ENCODE measurements around the gene UFL1. TPM values are rescaled to one million over a fixed set of nuclear protein-coding genes. Genes with fewer than 3 reads are reported as not detected.

Gene UFL1
- total and polyA plus RNA-seq, 4 donors = 13.1 to 25.9 (median 17.8) TPM

DNA sequence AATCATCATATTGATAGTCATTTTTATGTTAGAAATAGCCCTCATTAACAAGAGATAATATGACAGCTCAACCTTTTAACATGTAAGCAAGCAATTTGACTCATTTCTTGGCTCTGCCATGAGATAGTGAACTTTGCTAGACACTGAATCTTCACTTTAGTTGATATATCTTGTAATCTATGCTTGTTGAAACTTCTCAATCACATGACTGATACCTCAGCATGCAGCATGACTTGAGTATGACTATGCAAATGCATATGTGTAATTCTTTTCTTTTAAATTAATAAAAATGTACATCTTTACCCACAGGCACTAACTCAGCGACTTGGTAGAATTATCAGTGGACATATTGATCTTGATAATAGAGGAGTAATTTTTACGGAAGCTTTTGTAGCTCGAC is 6.6 kb downstream of the UFL1 start:
- no peak overlapping the region for H3K4me3 ChIP-seq (ENCODE audit: low read depth in 1 of 3, low read length in 3 of 3)
- DNase-seq (ENCODE audit: low spot score) = no peak
- no peak overlapping the region for H3K9ac ChIP-seq (ENCODE audit: low read depth in 1 of 2, low read length in 2 of 2)
- 96% methylated on average over 3 of the region's 3 CpGs for WGBS
- TF ChIP-seq HNF4A (conservative IDR thresholded peaks at IDR 0.05) (no peak), RXRA (IDR thresholded peaks at IDR 0.05) (no peak), RAD21 (IDR thresholded peaks at IDR 0.05) (no peak), FOXA1 (IDR thresholded peaks at IDR 0.05) (no peak), NR2F2 (IDR thresholded peaks at IDR 0.05) (no peak), GABPA (IDR thresholded peaks at IDR 0.05 in 1 of 2, conservative IDR thresholded peaks at IDR 0.05 in 1 of 2) (no peak), TAF1 (conservative IDR thresholded peaks at IDR 0.05) (no peak), FOXA2 (IDR thresholded peaks at IDR 0.05) (no peak), HNF4G (IDR thresholded peaks at IDR 0.05) (no peak), EGR1 (IDR thresholded peaks at IDR 0.05; ENCODE audit: low read depth in 2 of 2) (no peak), JUND (IDR thresholded peaks at IDR 0.05) (no peak), YY1 (IDR thresholded peaks at IDR 0.05) (no peak), SP1 (IDR thresholded peaks at IDR 0.05) (no peak)
- TF ChIP-seq, protein P1, sequence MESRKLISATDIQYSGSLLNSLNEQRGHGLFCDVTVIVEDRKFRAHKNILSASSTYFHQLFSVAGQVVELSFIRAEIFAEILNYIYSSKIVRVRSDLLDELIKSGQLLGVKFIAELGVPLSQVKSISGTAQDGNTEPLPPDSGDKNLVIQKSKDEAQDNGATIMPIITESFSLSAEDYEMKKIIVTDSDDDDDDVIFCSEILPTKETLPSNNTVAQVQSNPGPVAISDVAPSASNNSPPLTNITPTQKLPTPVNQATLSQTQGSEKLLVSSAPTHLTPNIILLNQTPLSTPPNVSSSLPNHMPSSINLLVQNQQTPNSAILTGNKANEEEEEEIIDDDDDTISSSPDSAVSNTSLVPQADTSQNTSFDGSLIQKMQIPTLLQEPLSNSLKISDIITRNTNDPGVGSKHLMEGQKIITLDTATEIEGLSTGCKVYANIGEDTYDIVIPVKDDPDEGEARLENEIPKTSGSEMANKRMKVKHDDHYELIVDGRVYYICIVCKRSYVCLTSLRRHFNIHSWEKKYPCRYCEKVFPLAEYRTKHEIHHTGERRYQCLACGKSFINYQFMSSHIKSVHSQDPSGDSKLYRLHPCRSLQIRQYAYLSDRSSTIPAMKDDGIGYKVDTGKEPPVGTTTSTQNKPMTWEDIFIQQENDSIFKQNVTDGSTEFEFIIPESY (IDR thresholded peaks at IDR 0.05) = no peak
- TF ChIP-seq, protein P2, sequence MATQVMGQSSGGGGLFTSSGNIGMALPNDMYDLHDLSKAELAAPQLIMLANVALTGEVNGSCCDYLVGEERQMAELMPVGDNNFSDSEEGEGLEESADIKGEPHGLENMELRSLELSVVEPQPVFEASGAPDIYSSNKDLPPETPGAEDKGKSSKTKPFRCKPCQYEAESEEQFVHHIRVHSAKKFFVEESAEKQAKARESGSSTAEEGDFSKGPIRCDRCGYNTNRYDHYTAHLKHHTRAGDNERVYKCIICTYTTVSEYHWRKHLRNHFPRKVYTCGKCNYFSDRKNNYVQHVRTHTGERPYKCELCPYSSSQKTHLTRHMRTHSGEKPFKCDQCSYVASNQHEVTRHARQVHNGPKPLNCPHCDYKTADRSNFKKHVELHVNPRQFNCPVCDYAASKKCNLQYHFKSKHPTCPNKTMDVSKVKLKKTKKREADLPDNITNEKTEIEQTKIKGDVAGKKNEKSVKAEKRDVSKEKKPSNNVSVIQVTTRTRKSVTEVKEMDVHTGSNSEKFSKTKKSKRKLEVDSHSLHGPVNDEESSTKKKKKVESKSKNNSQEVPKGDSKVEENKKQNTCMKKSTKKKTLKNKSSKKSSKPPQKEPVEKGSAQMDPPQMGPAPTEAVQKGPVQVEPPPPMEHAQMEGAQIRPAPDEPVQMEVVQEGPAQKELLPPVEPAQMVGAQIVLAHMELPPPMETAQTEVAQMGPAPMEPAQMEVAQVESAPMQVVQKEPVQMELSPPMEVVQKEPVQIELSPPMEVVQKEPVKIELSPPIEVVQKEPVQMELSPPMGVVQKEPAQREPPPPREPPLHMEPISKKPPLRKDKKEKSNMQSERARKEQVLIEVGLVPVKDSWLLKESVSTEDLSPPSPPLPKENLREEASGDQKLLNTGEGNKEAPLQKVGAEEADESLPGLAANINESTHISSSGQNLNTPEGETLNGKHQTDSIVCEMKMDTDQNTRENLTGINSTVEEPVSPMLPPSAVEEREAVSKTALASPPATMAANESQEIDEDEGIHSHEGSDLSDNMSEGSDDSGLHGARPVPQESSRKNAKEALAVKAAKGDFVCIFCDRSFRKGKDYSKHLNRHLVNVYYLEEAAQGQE (IDR thresholded peaks at IDR 0.05) = no peak
- TF ChIP-seq, protein P3, sequence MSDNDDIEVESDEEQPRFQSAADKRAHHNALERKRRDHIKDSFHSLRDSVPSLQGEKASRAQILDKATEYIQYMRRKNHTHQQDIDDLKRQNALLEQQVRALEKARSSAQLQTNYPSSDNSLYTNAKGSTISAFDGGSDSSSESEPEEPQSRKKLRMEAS (IDR thresholded peaks at IDR 0.05) = no peak
- TF ChIP-seq, protein P4, sequence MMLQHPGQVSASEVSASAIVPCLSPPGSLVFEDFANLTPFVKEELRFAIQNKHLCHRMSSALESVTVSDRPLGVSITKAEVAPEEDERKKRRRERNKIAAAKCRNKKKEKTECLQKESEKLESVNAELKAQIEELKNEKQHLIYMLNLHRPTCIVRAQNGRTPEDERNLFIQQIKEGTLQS (IDR thresholded peaks at IDR 0.05) = no peak
- TF ChIP-seq, protein P5, sequence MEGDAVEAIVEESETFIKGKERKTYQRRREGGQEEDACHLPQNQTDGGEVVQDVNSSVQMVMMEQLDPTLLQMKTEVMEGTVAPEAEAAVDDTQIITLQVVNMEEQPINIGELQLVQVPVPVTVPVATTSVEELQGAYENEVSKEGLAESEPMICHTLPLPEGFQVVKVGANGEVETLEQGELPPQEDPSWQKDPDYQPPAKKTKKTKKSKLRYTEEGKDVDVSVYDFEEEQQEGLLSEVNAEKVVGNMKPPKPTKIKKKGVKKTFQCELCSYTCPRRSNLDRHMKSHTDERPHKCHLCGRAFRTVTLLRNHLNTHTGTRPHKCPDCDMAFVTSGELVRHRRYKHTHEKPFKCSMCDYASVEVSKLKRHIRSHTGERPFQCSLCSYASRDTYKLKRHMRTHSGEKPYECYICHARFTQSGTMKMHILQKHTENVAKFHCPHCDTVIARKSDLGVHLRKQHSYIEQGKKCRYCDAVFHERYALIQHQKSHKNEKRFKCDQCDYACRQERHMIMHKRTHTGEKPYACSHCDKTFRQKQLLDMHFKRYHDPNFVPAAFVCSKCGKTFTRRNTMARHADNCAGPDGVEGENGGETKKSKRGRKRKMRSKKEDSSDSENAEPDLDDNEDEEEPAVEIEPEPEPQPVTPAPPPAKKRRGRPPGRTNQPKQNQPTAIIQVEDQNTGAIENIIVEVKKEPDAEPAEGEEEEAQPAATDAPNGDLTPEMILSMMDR (IDR thresholded peaks at IDR 0.05; ENCODE audit: low read depth, low read length, missing input control) = no peak
- no peak overlapping the region for H3K27ac ChIP-seq (ENCODE audit: low read depth in 1 of 2, low read length in 2 of 2)
- H3K27me3 ChIP-seq (ENCODE audit: control insufficient read depth in 4 of 4, insufficient read depth in 4 of 4, low read length in 3 of 4) = no peaks in the 10 kb centered on the region
- H3K36me3 ChIP-seq (ENCODE audit: control insufficient read depth in 4 of 4, insufficient read depth in 3 of 4, low read depth in 1 of 4, low read length in 3 of 4) = peaks cover 4 to 67% (median 50%) of the 10 kb centered on the region in 4 donors
- no peaks in the 10 kb centered on the region for H3K9me3 ChIP-seq (ENCODE audit: control insufficient read depth in 4 of 4, low read length in 3 of 4)
- H3K4me1 ChIP-seq (ENCODE audit: control insufficient read depth in 4 of 4, insufficient read depth in 4 of 4, low read length in 3 of 4) = peaks cover 0 to 7% (median 0%) of the 10 kb centered on the region in 4 donors

Measured in liver (tissue), 9 donors.